Right atrium auricular region (tissue), 2 donors: ENCODE data around the gene LRRC56. TPM values are rescaled to one million over a fixed set of nuclear protein-coding genes. Genes with fewer than 3 reads are reported as not detected.
A peak's percentile ranks its signal among the peaks of the same experiment; 100 is the strongest.

Source experiments
- DNase-seq: peaks from one replicate; pipeline ENCODE4 v3.0.0-alpha.2; 2019; ENCODE audit warnings: low spot score
- H3K27ac ChIP-seq, 2 donors: fragments of 200-600 bp; sonication (generic); 1 replicate in 1 of 2; 2 replicates in 1 of 2; pipeline ENCODE4 v1.5.1; 2016 to 2019
- H3K27me3 ChIP-seq, 2 donors: fragments of 200-600 bp; sonication (generic); one replicate each; pipeline versions ENCODE4 v1.5.1 to v1.6.0; 2017 to 2019
- H3K36me3 ChIP-seq: fragments of 200-600 bp; sonication (generic); one replicate; pipeline ENCODE4 v1.5.1; 2016
- H3K4me1 ChIP-seq, 2 donors: fragments of 200-600 bp; sonication (generic); one replicate each; pipeline versions ENCODE4 v1.5.1 to v1.6.0; 2017 to 2019
- H3K4me3 ChIP-seq, 2 donors: fragments of 200-600 bp; sonication (generic); 1 replicate in 1 of 2; 2 replicates in 1 of 2; pipeline ENCODE4 v1.5.1; 2017 to 2019; ENCODE audit warnings: mild to moderate bottlenecking in 1 of 2, moderate library complexity in 1 of 2
- H3K9me3 ChIP-seq, 2 donors: fragments of 200-600 bp; sonication (generic); one replicate each; pipeline ENCODE4 v1.5.1; 2019
- CTCF ChIP-seq, 2 donors: fragments of 200-600 bp; sonication (generic); IDR thresholded peaks; one replicate each; pipeline ENCODE4 v1.5.1; 2019; ENCODE audit warnings: antibody characterized with exemption in 2 of 2
- total RNA-seq, 2 donors: library from RNA; depleted of rRNA; stranded (reverse); fragments of >200 nt; gene quantifications; one replicate each; pipeline ENCODE4 v1.1.0, GENCODE V29; 2016

LRRC56 gene
- total RNA-seq, 2 donors from 2014 or later, result 0.12 to 0.15 TPM

- Histone ChIP-seq H3K9me3 (no peaks in the 10 kb centered on the region), H3K27ac (peak overlapping the region; percentile 30 to 89), H3K4me3 (peak overlapping the region; percentile 84 to 87), H3K4me1 (peaks cover 0 to 65% of the 10 kb centered on the region in 2 donors), H3K27me3 (no peaks in the 10 kb centered on the region), H3K36me3 (peaks cover 5% of the 10 kb centered on the region)
- no peak for DNase-seq
- no peak for TF ChIP-seq CTCF (IDR thresholded peaks at IDR 0.05)
Observed at GRCh38 chr11:576811-577610, 39.7 kb downstream of the LRRC56 start.

GRCh38 chr11:577611-577894 lies 40.2 kb downstream of the LRRC56 start:
- TF ChIP-seq CTCF (IDR thresholded peaks at IDR 0.05), result no peak
- H3K27ac ChIP-seq, result peak overlapping the region in 1 of 2 donors; percentile 89
- peaks cover 0 to 65% of the 10 kb centered on the region in 2 donors for H3K4me1 ChIP-seq
- H3K4me3 ChIP-seq, result peak overlapping the region; percentile 84 to 87
- H3K27me3 ChIP-seq, result no peaks in the 10 kb centered on the region
- peaks cover 10% of the 10 kb centered on the region for H3K36me3 ChIP-seq
- no peak for DNase-seq
- H3K9me3 ChIP-seq, result no peaks in the 10 kb centered on the region

- Histone ChIP-seq H3K4me3 (no peak overlapping the region), H3K4me1 (peaks cover 0 to 65% of the 10 kb centered on the region in 2 donors), H3K27ac (no peak overlapping the region), H3K9me3 (no peaks in the 10 kb centered on the region), H3K36me3 (peaks cover 19% of the 10 kb centered on the region), H3K27me3 (no peaks in the 10 kb centered on the region)
- no peak for DNase-seq
- TF ChIP-seq CTCF (IDR thresholded peaks at IDR 0.05), result no peak
Observed at GRCh38 chr11:578276-579035, 41.1 kb downstream of the LRRC56 start.

GRCh38 chr11:579830-580601 lies 42.7 kb downstream of the LRRC56 start:
- peaks cover 0 to 57% of the 10 kb centered on the region in 2 donors for H3K4me1 ChIP-seq
- DNase-seq, result no peak

GRCh38 chr11:581342-581741 lies 44.0 kb downstream of the LRRC56 start:
- H3K4me1 ChIP-seq, result peaks cover 0 to 51% of the 10 kb centered on the region in 2 donors
- no peaks in the 10 kb centered on the region for H3K27me3 ChIP-seq
- H3K4me3 ChIP-seq, result no peak overlapping the region
- H3K27ac ChIP-seq, result peak overlapping the region; percentile 43 to 59
- no peaks in the 10 kb centered on the region for H3K9me3 ChIP-seq
- no peak for TF ChIP-seq CTCF (IDR thresholded peaks at IDR 0.05)
- H3K36me3 ChIP-seq, result peaks cover 28% of the 10 kb centered on the region
- DNase-seq, result no peak

More at GRCh38 chr11:579830-580601, 42.7 kb downstream of the LRRC56 start:
- no peak overlapping the region for H3K4me3 ChIP-seq
- H3K27ac ChIP-seq, result peak overlapping the region; percentile 29 to 59
- peaks cover 28% of the 10 kb centered on the region for H3K36me3 ChIP-seq
- no peaks in the 10 kb centered on the region for H3K9me3 ChIP-seq
- no peak for TF ChIP-seq CTCF (IDR thresholded peaks at IDR 0.05)
- no peaks in the 10 kb centered on the region for H3K27me3 ChIP-seq
